ENCODE data around the gene TNRC6C.
"Not testable (repeated sequence)": the region's sequence is repeated elsewhere in the genome, so short reads cannot be mapped to it uniquely, and the experiment has no call there.

Gene TNRC6C

DNA sequence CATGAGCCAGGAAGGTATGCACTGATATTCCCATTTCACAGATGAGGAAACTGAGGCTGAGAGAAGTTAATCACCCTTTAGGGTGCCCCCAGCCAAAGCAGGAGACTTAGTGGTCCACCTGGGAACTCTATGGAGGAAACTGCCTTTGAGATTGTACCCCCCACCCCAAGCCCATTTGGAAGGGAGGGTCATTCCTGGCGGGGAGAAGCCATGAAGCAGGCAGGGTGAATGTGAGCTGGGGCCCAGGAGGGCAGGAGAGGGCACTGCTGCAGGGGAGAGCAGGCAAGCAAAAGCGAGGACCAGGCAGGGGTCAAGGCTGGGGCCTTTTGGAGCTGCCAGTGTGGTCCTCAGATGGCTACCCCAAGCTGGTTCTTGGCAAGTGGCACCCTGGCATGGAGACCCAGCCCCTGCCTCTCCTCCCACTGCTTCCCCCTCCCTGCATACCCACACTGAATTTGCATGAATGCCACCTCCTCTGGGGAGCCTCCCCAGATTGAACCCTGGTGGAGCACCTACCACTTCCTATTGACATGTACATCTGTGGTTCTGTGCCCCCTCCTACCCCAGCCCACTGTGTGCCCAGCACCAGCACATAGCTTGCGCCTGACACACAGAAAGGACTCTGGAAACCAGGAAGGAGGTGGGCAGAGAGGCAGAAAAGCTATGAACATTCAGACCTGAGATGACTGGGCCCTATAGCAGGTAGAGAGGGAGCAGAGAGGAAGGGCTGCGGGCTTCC is 171.0 kb downstream of the TNRC6C start:
- peak; percentile 39 for DNase-seq

DNA sequence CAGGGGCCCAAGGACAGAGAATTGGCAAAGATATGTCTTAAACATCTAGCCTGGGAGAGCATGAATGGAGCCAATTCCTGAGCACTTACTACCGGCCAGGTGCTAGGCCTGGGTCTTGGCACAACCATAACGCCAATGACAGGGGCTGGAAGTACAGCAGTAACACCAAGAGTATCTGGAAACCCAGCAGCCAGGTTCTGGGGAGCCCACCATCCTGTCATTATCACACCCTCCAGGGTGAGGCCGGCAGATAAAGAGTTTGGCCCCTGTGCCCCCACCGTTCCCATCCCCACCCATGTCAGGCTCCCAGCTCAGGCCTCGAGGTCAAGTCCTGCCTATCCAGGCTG is 171.6 kb downstream of the TNRC6C start:
- DNase-seq, result no peak

DNA sequence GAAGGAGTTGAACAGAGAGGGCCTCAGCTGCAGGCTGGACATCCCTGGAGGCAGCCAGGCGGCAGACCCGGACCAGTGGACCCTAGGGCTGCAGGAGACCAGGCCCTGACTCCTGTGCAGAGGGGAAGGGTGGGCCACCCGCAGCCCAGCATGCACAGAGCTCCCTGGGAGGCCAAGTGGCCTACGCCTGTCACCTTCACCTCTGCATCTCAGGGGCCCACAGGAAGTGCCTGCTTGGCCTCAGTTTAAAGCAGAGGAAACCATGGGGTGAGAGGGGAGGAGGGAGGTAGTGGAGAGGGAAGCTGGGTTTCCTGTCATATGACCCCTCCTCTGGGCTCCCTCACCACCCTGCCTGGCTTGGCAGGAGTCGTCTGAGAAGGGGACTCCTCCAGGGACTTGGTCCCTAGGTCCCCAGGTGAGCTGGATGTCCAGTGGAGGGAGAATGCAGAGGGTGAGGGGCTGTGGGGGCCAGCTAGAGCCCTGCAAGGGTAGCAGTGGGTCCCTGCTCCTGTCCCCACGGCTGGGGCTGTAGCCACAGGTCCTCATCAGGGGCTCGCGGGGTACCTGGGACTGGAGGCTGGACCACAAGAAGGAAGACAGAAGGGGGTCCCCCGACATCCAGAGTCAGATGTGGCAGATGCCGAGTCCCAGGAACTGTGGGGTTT is 172.1 kb downstream of the TNRC6C start, which contains the start of gene TMC8:
Gene TMC8, plus strand, starts transcription at position 335 of the 665 bp plus-strand sequence. CDS start 818 bp downstream, outside the sequence.
- peak; percentile 90 for DNase-seq

DNA sequence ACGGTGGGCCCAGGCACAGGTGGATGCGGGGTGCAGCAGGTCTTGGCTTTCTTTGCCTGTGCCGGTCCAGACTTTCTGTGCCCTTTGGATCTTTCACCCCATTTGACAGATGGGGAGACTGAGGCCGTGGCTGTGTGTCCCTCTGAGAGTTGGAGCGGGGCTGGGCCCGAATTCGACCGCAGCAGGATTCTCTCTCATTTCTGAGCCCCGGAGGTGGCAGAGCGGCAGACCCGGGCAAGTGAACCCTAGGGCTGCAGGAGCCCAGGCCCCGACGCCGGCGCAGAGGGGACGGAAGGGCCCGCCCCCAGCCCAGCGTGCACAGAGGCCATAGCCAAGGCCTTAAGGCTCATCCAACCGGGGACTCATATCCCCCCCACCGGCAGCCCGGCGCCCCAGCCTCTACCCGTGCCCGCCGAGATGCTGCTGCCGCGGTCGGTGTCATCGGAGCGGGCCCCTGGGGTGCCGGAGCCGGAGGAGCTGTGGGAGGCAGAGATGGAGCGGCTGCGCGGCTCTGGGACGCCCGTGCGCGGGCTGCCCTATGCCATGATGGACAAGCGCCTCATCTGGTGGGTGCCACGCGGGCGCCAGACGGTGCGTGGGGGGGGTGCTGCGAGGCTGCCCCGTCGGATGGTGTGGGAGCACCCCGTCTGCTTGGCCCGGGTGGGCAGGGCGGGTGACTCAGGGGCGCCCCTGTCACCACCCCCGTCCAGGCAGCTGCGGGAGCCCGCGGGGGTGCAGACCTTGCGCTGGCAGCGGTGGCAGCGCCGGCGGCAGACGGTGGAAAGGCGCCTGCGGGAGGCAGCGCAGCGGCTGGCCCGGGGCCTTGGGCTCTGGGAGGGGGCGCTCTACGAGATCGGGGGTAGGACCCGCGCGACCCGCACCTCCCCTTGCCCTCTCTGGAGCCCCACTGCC is 172.9 kb downstream of the TNRC6C start:
- peak; percentile 65 for DNase-seq

DNA sequence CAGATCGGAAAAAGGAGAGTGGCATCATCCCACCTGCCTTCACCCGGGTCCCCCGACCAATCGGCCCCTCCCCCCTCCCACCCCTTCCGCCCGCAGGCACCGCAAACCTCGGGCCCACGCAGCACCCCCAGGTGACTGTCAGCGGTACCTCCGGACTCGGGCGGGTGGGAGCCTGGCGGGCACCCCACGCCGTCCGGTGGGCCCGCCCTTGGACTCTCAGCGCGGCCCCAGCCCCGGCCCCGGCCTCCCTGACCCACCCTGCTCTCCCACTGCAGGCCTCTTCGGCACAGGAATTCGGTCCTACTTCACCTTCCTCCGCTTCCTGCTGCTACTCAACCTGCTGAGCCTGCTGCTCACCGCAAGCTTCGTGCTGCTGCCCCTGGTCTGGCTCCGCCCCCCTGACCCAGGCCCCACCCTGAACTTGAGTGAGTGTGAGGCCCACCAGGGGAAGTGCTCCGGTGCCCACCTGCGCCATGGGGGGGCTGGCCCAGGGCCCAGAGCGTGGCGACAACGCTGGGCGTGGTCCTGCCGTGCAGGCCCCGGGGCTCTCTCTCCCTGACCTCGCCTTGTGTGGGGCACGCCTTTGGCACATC is 173.7 kb downstream of the TNRC6C start:
- peak; percentile 86 for DNase-seq

DNA sequence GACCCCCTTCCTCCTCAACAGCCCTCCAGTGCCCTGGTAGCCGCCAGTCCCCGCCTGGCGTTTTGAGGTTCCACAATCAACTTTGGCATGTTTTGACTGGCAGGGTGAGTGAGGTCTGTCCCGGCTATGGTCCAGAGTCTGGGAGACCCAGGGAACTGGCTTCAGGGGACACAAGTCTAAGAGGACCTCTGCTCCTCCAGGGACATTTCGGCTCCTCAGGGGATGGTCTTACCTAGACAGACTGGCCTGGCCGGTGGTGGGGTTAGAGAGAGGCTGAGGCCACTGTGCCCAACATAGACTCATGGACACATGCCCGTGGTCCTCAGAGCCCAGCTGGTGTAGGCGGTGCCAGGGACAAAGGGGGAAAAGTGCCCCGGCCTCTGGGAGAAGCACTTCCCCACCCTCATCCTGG is 174.3 kb downstream of the TNRC6C start:
- DNase-seq, result no peak

DNA sequence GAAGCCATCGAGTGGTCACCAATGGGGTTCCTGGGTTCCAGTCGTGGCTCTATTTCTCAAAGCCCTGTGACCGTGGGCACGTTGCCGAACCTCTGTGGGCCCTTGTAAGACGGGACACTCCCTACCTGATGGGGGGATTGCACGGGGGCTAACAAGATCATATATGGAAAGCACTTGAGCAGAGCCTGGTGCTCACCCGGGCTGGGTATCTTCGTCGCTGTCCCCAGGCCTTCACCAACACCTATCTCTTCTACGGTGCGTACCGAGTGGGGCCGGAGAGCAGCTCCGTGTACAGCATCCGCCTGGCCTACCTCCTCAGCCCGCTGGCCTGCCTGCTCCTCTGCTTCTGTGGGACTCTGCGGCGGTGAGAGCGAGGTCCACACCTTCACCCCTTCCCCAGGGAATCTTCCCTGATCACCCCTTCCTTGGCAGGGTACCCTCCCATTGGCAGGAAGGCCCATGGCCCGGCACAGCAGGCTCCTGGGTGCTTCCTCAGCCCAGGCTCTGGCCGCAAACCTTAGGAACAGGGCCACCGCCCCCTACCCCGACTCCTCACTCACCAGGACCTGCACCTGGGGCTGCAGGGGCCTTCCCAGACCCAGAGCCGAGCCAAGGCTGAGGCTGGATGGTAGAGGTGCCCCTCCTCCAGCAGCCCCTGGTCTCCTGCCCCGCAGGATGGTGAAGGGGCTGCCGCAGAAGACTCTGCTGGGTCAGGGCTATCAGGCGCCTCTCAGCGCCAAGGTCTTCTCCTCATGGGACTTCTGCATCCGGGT is 174.9 kb downstream of the TNRC6C start:
- no peak for DNase-seq

DNA sequence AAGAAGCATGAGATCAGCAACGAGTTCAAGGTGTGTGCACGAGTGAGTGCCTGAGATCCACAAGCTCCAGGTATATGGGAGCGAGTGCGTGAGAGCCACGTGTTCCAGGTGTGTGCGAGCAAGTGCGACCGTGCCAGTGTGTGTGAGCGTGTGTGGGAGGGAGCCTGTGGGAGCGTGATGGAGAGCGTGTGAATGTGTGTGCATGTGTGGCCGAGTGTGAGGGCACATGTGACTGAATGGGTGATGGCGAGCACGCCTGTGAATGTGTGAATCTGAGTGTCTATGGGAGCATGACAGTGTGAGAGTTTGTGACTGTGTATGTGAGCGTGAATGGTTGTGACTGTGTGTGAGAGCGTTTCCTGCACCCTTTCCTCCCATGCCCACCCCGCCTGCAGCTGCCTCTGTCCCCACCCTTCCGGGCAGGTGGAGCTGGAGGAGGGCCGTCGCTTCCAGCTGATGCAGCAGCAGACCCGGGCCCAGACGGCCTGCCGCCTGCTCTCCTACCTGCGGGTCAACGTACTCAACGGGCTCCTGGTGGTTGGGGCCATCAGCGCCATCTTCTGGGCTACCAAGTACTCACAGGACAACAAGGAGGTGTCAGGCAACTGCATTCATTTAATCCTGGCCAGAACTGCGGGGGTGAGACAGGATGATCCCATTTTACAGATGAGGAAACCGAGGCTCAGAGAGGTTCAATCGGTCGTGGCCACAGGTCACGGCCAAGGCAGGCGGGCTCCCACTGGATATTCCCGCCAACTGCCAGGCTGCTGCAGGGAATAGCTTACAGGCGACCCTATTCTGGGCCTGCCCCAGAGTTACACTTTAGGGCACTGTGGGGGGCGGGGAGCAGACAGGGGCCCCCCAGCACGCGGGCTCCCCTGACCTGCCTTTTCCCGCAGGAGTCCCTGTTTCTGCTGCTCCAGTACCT is 175.7 kb downstream of the TNRC6C start:
- DNase-seq, result peak; percentile 59

DNA sequence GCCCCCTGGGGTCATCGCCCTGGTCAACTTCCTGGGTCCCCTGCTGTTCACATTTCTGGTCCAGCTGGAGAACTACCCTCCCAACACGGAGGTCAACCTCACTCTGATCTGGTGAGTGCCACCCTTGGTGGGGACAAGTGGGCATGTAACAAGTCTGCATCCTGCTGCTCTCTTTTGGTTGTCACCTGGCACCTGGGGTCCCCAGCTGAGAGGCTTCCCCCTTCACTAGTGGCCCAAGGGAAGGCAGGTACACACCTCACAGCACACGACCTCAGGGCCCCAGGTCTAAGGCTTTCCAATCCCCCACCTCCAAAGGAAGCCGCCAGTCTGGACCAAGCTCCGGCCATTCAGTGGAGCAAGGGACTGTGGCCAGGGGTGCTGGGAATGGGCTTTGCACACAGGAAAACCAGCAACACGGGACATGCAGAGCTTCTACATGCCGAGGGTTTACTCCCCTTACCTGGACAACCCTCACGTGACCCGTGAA is 176.4 kb downstream of the TNRC6C start:
- DNase-seq, result no peak

DNA sequence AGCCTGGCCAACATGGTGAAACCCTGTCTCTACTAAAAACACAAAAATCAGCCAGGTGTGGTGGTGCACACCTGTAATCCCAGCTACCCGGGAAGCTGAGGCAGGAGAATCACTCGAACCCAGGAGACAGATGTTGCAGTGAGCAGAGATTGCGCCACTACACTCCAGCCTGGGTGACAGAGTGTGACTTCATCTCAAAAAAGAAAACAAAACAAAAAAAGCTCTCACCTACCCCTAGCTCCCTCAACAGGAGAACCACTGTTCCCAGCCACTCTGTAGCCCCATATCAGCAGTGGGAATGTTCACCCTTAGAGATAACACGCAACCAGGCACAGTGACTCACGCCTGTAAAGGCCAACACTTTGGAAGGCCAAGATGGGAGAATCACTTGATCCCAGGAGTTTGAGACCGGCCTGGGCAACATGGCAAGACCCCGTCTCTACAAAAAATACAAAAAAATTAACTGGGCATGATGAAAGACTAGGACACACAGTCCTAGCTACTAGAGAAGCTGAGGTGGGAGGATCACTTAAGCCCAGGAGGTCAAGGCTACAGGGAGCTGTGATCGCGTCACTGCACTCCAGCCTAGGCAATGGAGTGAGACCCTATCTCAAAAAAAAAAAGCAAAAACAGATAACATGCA is 177.5 kb downstream of the TNRC6C start:
- no peak for DNase-seq

DNA sequence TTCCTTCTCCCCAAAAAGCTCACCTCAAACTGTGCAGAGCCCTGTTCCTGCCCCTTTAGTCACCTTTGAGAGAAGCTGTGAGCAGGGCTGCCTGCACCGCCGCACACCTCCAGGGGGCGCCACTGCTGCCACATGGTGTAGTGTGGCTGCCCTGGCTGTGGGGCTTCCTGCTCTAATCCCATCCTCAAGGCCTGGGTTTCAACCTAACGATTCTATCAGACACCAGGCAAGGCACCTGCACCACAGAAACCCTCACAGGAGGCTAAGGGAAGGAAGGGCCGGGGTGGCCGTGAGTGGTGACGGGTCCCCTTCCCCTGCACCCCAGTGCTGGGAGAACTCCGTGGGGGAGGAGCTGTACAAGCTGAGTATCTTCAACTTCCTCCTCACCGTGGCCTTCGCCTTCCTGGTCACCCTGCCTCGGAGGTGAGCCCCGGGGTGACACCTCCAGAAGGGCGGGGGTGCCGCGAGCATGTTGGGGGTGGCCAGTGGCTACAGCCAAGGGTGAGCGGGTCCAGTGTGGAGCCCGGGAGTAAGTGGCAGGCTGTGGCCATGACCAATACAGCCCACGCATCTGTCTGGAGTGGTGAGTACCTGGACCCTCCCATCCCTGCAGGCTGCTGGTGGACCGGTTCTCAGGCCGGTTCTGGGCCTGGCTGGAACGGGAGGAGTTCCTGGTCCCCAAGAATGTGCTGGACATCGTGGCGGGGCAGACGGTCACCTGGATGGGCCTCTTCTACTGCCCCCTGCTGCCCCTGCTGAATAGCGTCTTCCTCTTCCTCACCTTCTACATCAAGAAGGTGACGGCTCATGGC is 179.1 kb downstream of the TNRC6C start:
- peak; percentile 51 for DNase-seq

DNA sequence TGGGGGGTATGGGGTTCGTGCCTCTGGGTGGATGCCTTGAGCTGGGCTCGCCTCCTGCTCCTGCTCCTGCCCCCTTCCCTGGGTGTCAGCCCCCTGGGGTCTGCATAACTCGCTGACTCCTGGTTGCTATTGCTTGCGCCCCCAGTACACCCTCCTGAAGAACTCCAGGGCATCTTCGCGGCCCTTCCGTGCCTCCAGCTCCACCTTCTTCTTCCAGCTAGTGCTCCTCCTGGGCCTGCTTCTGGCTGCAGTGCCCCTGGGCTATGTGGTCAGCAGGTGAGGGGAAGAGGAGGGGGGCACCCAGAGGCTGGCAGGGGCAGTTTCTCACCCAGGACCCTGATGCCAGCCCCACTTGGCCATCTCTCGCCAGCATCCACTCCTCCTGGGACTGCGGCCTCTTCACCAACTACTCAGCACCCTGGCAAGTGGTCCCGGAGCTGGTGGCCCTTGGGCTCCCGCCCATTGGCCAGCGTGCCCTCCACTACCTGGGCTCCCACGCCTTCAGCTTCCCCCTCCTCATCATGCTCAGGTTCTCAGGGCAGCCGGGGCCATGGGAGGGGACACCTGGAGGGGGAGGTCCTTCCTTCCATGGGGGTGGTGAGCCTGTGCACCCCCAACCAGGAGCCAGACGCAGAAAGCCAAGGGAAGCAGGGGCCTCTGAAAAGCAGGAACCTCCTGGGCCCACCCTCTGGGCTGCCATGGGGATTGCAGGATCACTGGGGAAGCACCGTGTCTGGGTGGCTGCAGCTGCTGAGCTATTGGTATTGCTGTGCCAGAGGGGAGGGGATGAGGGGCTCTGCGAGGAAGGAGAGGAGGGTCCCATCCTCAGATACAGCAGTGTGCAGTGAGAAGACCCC is 179.9 kb downstream of the TNRC6C start:
- DNase-seq, result no peak

DNA sequence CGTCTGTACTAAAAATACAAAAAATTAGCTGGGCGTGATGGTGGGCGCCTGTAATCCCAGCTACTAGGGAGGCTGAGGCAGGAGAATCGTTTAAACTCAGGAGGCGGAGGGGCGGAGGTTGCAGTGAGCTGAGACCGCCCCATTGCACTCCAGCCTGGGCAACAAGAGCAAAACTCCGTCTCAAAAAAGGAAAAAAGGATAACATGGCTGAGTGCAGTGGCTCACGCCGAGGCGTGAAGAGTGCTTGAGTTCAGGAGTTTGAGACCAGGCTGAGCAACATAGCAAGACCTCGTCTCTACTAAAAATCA is 181.3 kb downstream of the TNRC6C start:
- not testable (repeated sequence) for DNase-seq

DNA sequence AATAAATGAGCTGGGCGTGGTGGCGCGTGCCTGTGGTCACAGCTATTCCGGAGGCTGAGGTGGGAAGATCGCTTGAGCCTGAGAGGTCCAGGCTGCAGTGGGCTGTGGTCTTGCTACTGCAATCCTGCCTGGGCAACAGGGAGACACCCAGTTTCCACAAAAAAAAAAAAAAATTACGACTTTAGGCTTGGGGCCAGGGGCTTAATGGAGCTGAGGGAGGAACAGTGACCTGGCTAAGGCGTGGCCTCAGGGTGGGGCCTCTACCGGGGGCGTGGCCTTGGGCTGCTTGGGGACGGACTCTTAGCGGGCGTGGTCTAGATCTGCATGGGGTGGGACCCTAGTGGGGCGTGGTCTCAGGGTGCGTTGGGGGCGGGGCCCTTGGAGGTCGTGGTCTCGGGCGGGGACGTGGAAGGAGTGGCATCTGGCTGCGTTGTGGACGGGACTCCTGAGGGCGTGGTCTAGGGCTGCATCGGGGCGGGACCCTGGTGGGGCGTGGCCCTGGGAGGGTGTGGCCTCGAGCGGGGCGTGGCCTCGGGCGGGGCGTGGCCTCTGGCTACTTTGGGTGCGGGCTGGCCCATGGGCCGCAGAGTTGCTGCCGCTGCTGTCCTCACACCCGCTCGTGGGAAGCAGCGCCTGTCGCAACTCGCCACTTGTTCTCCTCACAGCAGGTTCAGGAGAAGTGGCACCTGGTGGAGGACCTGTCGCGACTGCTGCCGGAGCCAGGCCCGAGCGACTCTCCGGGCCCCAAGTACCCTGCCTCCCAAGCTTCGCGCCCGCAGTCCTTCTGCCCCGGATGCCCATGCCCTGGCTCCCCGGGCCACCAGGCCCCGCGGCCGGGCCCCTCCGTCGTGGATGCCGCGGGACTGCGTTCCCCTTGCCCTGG is 181.9 kb downstream of the TNRC6C start:
- peak; percentile 93 for DNase-seq

DNA sequence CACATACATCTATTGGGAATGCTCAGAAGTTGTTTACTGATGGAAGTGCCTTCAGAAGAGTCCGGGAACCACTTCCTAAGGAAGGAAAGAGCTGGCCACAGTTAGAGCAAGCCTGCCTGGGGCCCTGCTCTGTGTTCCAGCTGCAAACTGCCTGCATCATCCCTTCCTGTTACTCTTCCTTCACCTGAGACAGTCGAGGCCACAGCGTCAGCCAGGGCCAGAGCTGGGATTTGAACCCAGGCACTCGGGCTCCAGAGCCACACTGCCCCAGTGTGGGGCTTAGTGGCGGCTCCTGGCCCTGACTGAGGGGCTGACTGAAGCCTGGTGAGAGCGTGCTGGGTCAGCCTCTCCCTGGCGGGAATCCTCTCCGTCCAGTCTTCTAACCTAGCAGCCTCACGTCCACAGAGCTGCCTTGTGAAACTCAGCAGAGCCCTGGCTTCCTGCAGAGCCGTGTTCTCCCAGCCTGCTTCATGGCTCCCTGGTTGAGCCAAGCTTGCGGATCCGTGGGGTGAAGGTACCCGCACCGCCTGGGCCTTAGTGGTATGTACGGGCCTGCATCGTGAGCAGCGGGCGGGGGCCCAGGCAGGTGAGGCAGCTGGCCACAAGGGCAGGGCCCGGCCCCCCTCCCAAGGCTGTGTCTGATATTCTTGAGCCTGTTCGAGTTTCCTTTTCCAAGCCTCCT is 183.1 kb downstream of the TNRC6C start:
- DNase-seq, result no peak

DNA sequence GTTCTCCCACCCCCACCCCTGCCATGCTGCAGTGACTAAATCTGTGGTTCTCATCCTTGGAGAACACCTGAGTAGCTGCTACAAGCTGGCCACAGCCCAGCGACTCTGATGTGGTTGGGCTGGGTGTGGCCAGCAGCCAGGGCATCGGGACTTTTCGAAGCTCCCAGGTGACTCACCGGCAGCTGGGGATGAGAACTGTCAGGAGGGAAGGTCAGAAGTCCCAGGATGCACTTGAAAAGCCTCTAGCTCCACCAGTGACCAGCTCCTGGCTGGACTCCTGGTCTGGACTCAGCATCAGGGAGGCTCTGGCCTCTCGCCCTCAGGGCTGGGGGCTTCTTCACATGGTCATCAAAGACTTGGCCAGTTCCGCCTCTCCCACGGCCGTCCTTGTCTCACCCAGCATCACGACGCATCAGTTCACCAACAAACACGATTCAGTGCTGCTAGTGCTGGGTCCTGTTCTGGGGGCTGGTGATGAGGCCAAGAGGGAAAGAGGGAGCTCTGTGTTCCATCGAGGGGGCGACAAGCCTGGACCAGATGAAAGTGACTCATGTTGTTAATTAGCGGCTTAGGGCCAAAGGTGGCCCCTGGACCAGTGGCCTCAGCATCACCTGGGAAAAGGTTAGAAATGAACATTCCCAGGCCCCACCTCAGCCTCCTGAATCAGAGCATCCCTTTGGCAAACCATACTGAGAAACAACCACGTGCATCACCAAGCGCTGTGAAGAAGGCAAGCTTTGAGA is 183.8 kb downstream of the TNRC6C start:
- DNase-seq, result peak; percentile 75
